Stimulated activated CD8-positive, alpha-beta memory T cell treated with anti-CD3 and anti-CD28 coated beads, Interleukin-4, amount 100 ng/mL, for 1 hour (primary cell): ENCODE measurements around the gene FREM3.
"Not testable (repeated sequence)": the region's sequence is repeated elsewhere in the genome, so short reads cannot be mapped to it uniquely, and the experiment has no call there.

Experiments used
- DNase-seq, 2 donors: peaks; one replicate each; pipeline ENCODE4 v3.0.0-alpha.2; 2020; ENCODE audit warnings: low read depth in 2 of 2, low spot score in 1 of 2

FREM3 gene

GRCh38 chr4:143586080-143586479 is 114.4 kb downstream of the FREM3 start:
- DNase-seq = no peak

GRCh38 chr4:143585548-143585947 is 114.9 kb downstream of the FREM3 start:
- DNase-seq = no peak

GRCh38 chr4:143581331-143581946 is 119.0 kb downstream of the FREM3 start:
- no peak for DNase-seq

- no peak for DNase-seq
Measured at GRCh38 chr4:143575331-143575730, 125.1 kb downstream of the FREM3 start.

GRCh38 chr4:143564472-143564871 is 136.0 kb downstream of the FREM3 start:
- no peak for DNase-seq

- DNase-seq = no peak
Measured at GRCh38 chr4:143559757-143560147, 140.7 kb downstream of the FREM3 start.

- peak; percentile 22 to 55 for DNase-seq
Measured at GRCh38 chr4:143558823-143559756, 141.4 kb downstream of the FREM3 start.

- no peak for DNase-seq
Measured at GRCh38 chr4:143558286-143558685, 142.2 kb downstream of the FREM3 start.

GRCh38 chr4:143555676-143556075 is 144.8 kb downstream of the FREM3 start:
- DNase-seq = no peak

- no peak for DNase-seq
Measured at GRCh38 chr4:143554728-143555597, 145.5 kb downstream of the FREM3 start.

GRCh38 chr4:143549928-143550327 is 150.5 kb downstream of the FREM3 start:
- DNase-seq = no peak

- no peak for DNase-seq
Measured at GRCh38 chr4:143539670-143540023, 160.8 kb downstream of the FREM3 start.

GRCh38 chr4:143538979-143539669 is 161.4 kb downstream of the FREM3 start:
- no peak for DNase-seq

GRCh38 chr4:143531788-143532491 is 168.5 kb downstream of the FREM3 start:
- no peak for DNase-seq

GRCh38 chr4:143531380-143531779 is 169.1 kb downstream of the FREM3 start:
- DNase-seq = no peak

GRCh38 chr4:143528046-143528445 is 172.4 kb downstream of the FREM3 start:
- DNase-seq = not testable (repeated sequence)
